HFFc6 (cell line): Measurements from ENCODE around the gene CGREF1. TPM values are rescaled to one million over a fixed set of nuclear protein-coding genes. Genes with fewer than 3 reads are reported as not detected.

ENCODE experiments used
- DNase-seq: peaks from one replicate; pipeline ENCODE4 v3.0.0-alpha.2; 2018
- H3K27ac Mint-ChIP-seq: 2 replicates; pipeline ENCODE4 v1.8.0; 2020; ENCODE audit warnings: mild to moderate bottlenecking, mixed read lengths
- H3K27me3 Mint-ChIP-seq: 2 replicates; pipeline ENCODE4 v1.8.0; 2021; ENCODE audit warnings: mild to moderate bottlenecking, moderate library complexity, mixed read lengths; ENCODE audit not compliant: insufficient read depth
- H3K36me3 Mint-ChIP-seq: 2 replicates; pipeline ENCODE4 v1.8.0; 2021; ENCODE audit warnings: low read depth, mixed read lengths
- H3K4me1 Mint-ChIP-seq: 2 replicates; pipeline ENCODE4 v1.8.0; 2020; ENCODE audit warnings: low read depth, mixed read lengths
- H3K4me3 Mint-ChIP-seq: 2 replicates; pipeline ENCODE4 v1.8.0; 2020; ENCODE audit warnings: mild to moderate bottlenecking, moderate library complexity, mixed read lengths
- H3K9me3 Mint-ChIP-seq: 2 replicates; pipeline ENCODE4 v1.8.0; 2020; ENCODE audit warnings: mild to moderate bottlenecking, mixed read lengths
- total RNA-seq, 6 experiments: library from RNA; stranded (reverse); fragmentation: NEBNext Ultra II Directional; extraction: Animal tissue kit (Norgen Biotek cat#: 25700); gene quantifications; 2 replicates in 1 of 6; 3 replicates in 5 of 6; pipeline ENCODE4 v1.2.3, GENCODE V29; 2021
- TF ChIP-seq, protein P1 (sequence below): fragments of 200-600 bp; sonication (generic); IDR thresholded peaks from 2 replicates; pipeline ENCODE4 v1.5.0; 2021; ENCODE audit warnings: antibody characterized with exemption, mild to moderate bottlenecking

CGREF1 gene
- total RNA-seq, 6 experiments from 2014 or later, result 0.12 TPM; not detected in 5

DNA sequence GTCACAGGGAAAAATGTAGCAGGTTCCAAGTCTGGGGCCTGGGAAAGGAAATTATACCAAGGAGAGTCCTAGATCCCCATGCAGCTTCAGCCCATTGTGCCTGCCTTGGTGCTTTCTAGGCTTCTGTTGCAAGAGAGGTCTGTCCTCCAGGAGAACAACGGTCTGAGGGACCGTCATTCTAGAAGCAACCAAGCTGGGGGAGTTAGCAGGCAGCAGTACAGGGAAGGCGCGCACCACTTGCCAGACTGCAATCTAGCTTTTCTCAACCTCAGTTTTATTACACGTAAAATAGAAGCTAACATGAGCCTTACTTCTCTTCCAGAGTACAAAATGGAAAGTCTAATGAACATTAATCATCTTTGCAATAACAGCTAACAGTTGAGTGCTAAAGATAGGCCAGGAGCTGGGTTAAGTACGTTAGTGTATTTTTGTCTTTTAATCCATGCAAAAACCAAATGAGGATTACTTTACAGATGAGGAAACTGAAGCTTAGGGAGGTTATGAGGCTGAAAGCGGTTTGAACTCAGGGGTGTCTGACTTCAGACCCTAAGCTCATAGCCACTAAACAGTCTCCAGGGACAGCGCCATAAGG is 31.8 kb upstream of the CGREF1 start:
- Mint-ChIP-seq H3K27ac (no peak overlapping the region), H3K4me3 (no peak overlapping the region), H3K36me3 (no peaks in the 10 kb centered on the region), H3K27me3 (peaks cover 49% of the 10 kb centered on the region), H3K9me3 (no peaks in the 10 kb centered on the region), H3K4me1 (peaks cover 6% of the 10 kb centered on the region)
- DNase-seq, result no peak
- TF ChIP-seq, protein P1, sequence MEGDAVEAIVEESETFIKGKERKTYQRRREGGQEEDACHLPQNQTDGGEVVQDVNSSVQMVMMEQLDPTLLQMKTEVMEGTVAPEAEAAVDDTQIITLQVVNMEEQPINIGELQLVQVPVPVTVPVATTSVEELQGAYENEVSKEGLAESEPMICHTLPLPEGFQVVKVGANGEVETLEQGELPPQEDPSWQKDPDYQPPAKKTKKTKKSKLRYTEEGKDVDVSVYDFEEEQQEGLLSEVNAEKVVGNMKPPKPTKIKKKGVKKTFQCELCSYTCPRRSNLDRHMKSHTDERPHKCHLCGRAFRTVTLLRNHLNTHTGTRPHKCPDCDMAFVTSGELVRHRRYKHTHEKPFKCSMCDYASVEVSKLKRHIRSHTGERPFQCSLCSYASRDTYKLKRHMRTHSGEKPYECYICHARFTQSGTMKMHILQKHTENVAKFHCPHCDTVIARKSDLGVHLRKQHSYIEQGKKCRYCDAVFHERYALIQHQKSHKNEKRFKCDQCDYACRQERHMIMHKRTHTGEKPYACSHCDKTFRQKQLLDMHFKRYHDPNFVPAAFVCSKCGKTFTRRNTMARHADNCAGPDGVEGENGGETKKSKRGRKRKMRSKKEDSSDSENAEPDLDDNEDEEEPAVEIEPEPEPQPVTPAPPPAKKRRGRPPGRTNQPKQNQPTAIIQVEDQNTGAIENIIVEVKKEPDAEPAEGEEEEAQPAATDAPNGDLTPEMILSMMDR, result no peak

DNA sequence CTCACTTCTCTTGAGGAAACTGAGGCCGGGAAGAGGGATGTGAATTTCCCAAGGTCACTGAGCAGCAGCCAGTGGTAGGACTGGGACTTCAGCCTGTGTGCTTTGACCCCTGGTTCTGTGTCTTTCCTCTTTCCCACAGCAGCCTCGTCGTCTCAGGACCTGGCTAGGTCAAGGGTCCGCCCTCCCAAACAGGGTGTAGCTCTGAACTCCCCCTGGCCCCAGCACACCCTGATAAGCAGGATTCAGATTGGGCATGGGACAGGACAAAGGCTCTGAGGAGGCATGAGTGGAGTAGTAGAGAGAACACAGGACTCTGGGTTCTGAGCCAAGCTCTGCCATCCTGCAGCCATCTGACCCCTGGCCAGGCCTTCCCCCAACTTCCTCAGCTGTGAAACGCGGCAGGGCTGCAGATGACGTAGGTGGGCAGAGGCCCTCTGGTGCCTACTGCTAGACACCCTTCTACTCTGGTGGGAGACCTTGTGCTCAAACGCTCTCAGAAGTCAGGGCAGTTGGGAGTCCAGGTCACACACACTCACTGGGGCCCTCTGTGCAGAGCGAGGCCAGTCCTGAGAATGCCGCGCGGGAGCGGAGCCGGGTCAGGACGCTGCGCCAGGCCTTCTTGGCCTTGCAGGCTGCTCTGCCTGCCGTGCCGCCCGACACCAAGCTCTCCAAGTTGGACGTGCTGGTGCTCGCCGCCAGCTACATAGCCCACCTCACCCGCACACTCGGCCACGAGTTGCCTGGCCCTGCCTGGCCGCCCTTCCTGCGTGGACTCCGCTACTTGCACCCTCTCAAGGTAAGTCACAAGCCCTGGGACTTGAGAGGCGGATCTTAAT is 30.9 kb upstream of the CGREF1 start:
- TF ChIP-seq, protein P1, result no peak
- H3K4me1 Mint-ChIP-seq, result peaks cover 6% of the 10 kb centered on the region
- peaks cover 51% of the 10 kb centered on the region for H3K27me3 Mint-ChIP-seq
- H3K36me3 Mint-ChIP-seq, result no peaks in the 10 kb centered on the region
- no peak overlapping the region for H3K27ac Mint-ChIP-seq
- no peaks in the 10 kb centered on the region for H3K9me3 Mint-ChIP-seq
- no peak overlapping the region for H3K4me3 Mint-ChIP-seq
- DNase-seq, result no peak

DNA sequence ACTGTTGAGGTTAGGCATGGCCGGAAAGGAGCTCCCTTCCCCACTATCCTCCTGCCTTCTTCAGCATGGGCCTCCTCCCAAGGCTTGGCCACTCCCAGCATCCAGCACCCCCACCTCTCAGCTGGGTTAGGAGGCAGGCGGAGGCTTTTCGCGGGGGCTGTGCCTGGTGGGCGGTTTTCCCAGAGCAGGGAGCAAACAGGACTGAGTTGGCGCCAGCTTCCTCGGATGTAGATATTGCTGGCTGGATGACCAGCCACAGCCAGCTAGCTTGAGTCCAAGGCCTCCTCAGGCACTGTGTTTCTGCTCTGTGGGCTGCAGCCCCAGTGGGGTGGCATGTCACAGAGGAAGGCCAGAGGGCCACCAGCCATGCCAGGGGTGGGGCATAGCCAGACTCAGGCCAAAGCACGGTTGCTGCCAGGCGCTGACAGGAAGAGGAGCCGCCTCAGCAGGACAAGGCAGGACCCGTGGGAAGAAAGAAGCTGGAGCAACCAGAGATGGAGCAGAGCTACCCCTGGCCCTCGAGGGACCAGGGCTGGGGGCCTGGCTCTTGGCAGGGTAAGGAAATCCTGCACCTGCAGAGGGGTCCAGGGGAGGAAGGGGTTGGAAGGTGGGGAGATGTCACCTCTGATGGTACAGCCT is 30.0 kb upstream of the CGREF1 start, which contains the start of gene TCF23:
TCF23 (plus strand) TSS at position 204 of the 639 bp plus-strand sequence; CDS start at position 334, 130 bp downstream.
- DNase-seq, result no peak
- Mint-ChIP-seq H3K9me3 (no peaks in the 10 kb centered on the region), H3K4me3 (no peak within 1 kb of the TSS), H3K27me3 (peaks cover 47% of the 10 kb centered on the region), H3K4me1 (peaks cover 6% of the 10 kb centered on the region), H3K36me3 (no peaks in the 10 kb centered on the region), H3K27ac (no peak within 1 kb of the TSS)
- TF ChIP-seq, protein P1, result no peak

DNA sequence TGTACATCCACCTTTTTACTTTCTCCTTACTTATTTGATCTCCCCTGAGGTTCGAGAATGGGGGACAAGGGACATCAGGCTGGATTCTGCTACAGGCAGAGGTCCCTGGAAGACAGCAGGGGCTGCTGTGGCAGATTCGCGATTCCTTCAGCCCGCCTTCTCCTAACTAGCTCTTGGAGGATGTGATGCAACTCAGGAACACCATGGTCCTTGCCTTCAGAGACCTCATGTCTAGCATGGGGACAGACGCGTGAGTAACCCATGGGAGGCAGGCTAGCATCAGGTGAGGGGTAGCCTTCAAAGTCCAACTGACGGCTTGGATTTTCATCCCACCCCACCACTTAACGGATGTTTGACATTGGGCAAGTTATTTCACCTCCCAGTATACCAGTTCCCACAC is 29.0 kb upstream of the CGREF1 start:
- Mint-ChIP-seq H3K4me3 (no peak overlapping the region), H3K9me3 (no peaks in the 10 kb centered on the region; the same call in none of the 2 replicates), H3K36me3 (no peaks in the 10 kb centered on the region), H3K4me1 (peaks cover 5% of the 10 kb centered on the region), H3K27me3 (peaks cover 54% of the 10 kb centered on the region), H3K27ac (no peak overlapping the region)
- no peak for DNase-seq
- TF ChIP-seq, protein P1, result no peak

DNA sequence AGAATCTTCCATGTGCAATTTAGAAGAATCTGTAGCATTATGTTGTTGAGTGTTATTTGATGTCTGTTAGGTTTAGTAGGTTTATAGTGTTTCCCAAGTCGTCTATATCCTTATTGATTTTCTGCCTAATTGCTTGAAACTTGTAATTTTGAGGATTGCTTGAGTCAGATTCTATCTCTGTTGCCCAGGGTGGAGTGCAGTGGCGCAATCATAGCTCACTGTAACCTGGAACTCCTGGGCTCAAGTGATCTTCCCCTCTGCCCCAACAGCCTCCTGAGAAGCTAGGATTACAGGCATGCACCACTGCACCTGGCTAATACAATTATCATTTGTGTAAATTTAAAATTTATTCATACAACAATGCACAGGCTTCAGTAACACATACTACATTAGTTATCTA is 26.8 kb upstream of the CGREF1 start:
- Mint-ChIP-seq H3K36me3 (no peaks in the 10 kb centered on the region), H3K4me1 (no peaks in the 10 kb centered on the region), H3K9me3 (no peaks in the 10 kb centered on the region; the same call in none of the 2 replicates), H3K4me3 (no peak overlapping the region), H3K27me3 (peaks cover 47% of the 10 kb centered on the region), H3K27ac (no peak overlapping the region)
- TF ChIP-seq, protein P1, result no peak
- no peak for DNase-seq
